ENCODE measurements around the gene NCKAP5L.
"Not testable (repeated sequence)": the region's sequence is repeated elsewhere in the genome, so short reads cannot be mapped to it uniquely, and the experiment has no call there.

NCKAP5L gene

GRCh38 chr12:49783917-49784676 lies 44.1 kb downstream of the NCKAP5L start:
- DNase-seq (ENCODE audit: low read depth in 1 of 2, low spot score in 1 of 2) = no peak

- DNase-seq (ENCODE audit: low read depth in 1 of 2, low spot score in 1 of 2) = not testable (repeated sequence)
Measured at GRCh38 chr12:49780914-49781313, 47.3 kb downstream of the NCKAP5L start.

GRCh38 chr12:49779581-49779980 lies 48.6 kb downstream of the NCKAP5L start:
- DNase-seq (ENCODE audit: low read depth in 1 of 2, low spot score in 1 of 2) = no peak

- DNase-seq (ENCODE audit: low read depth in 1 of 2, low spot score in 1 of 2) = peak; percentile 54 to 71
Measured at GRCh38 chr12:49777800-49778748, 50.1 kb downstream of the NCKAP5L start.

- DNase-seq (ENCODE audit: low read depth in 1 of 2, low spot score in 1 of 2) = no peak
Measured at GRCh38 chr12:49777341-49777740, 50.9 kb downstream of the NCKAP5L start.

- no peak for DNase-seq (ENCODE audit: low read depth in 1 of 2, low spot score in 1 of 2)
Measured at GRCh38 chr12:49776858-49777257, 51.4 kb downstream of the NCKAP5L start.

- DNase-seq (ENCODE audit: low read depth in 1 of 2, low spot score in 1 of 2) = peak; percentile 19 to 39
Measured at GRCh38 chr12:49776413-49776812, 51.8 kb downstream of the NCKAP5L start.

GRCh38 chr12:49773102-49773501 lies 55.1 kb downstream of the NCKAP5L start:
- not testable (repeated sequence) for DNase-seq (ENCODE audit: low read depth in 1 of 2, low spot score in 1 of 2)

GRCh38 chr12:49767333-49767732 lies 60.9 kb downstream of the NCKAP5L start:
- DNase-seq (ENCODE audit: low read depth in 1 of 2, low spot score in 1 of 2) = no peak

GRCh38 chr12:49766115-49766455 lies 62.1 kb downstream of the NCKAP5L start:
- no peak for DNase-seq (ENCODE audit: low read depth in 1 of 2, low spot score in 1 of 2)

GRCh38 chr12:49764126-49764525 lies 64.1 kb downstream of the NCKAP5L start:
- no peak for DNase-seq (ENCODE audit: low read depth in 1 of 2, low spot score in 1 of 2)

- peak; percentile 52 to 71 for DNase-seq (ENCODE audit: low read depth in 1 of 2, low spot score in 1 of 2)
Measured at GRCh38 chr12:49763006-49763591, 65.1 kb downstream of the NCKAP5L start.

GRCh38 chr12:49762468-49762847 lies 65.8 kb downstream of the NCKAP5L start:
- no peak for DNase-seq (ENCODE audit: low read depth in 1 of 2, low spot score in 1 of 2)

- no peak for DNase-seq (ENCODE audit: low read depth in 1 of 2, low spot score in 1 of 2)
Measured at GRCh38 chr12:49761677-49762467, 66.3 kb downstream of the NCKAP5L start.

GRCh38 chr12:49750996-49751393 lies 77.2 kb downstream of the NCKAP5L start:
- DNase-seq (ENCODE audit: low read depth in 1 of 2, low spot score in 1 of 2) = no peak

- DNase-seq (ENCODE audit: low read depth in 1 of 2, low spot score in 1 of 2) = peak in 1 of 2 donors; percentile 60
Measured at GRCh38 chr12:49750027-49750995, 77.9 kb downstream of the NCKAP5L start.

GRCh38 chr12:49748800-49749199 lies 79.4 kb downstream of the NCKAP5L start:
- DNase-seq (ENCODE audit: low read depth in 1 of 2, low spot score in 1 of 2) = no peak

- no peak for DNase-seq (ENCODE audit: low read depth in 1 of 2, low spot score in 1 of 2)
Measured at GRCh38 chr12:49748306-49748705, 79.9 kb downstream of the NCKAP5L start.

- DNase-seq (ENCODE audit: low read depth in 1 of 2, low spot score in 1 of 2) = no peak
Measured at GRCh38 chr12:49744363-49744885, 83.8 kb downstream of the NCKAP5L start.

Data from activated CD4-positive, alpha-beta T cell treated with anti-CD3 and anti-CD28 coated beads, Interleukin-2, amount 50 U/mL, for 24 hours (primary cell).